DOHH2 (cell line): Measurements from ENCODE around the gene IRX3.

Experiments used
- H3F3A ChIP-seq: fragments of 200-600 bp; sonication (generic), shearing (Covaris generic); 2 replicates; pipeline ENCODE4 v1.6.0; 2016; ENCODE audit warnings: antibody characterized with exemption, mild to moderate bottlenecking; ENCODE audit not compliant: control insufficient read depth, insufficient read depth
- H3K27ac ChIP-seq: fragments of 200-600 bp; sonication (generic); 2 replicates; pipeline ENCODE4 v1.5.1; 2014; ENCODE audit warnings: low read depth, mild to moderate bottlenecking, low read length, moderate library complexity
- H3K27me3 ChIP-seq: fragments of 200-600 bp; sonication (generic); 2 replicates; pipeline ENCODE4 v1.6.1; 2014; ENCODE audit warnings: mild to moderate bottlenecking, low read length, mixed read lengths; ENCODE audit not compliant: control insufficient read depth
- H3K36me3 ChIP-seq: fragments of 200-600 bp; sonication (generic); 2 replicates; pipeline ENCODE4 v1.6.1; 2014; ENCODE audit warnings: mild to moderate bottlenecking, low read length, moderate library complexity, mixed read lengths; ENCODE audit not compliant: control insufficient read depth
- H3K4me1 ChIP-seq: fragments of 200-600 bp; sonication (generic); 2 replicates; pipeline ENCODE4 v1.6.1; 2014; ENCODE audit warnings: mild to moderate bottlenecking, low read length, mixed read lengths; ENCODE audit not compliant: control insufficient read depth
- H3K4me2 ChIP-seq: fragments of 200-600 bp; sonication (generic); 2 replicates; pipeline ENCODE4 v1.6.0; 2014; ENCODE audit warnings: mild to moderate bottlenecking, low read length, moderate library complexity
- H3K4me3 ChIP-seq: fragments of 200-600 bp; sonication (generic); 2 replicates; pipeline ENCODE4 v1.5.1; 2014; ENCODE audit warnings: mild to moderate bottlenecking, low read length, mixed read lengths
- H3K79me2 ChIP-seq: fragments of 200-600 bp; sonication (generic); 2 replicates; pipeline ENCODE4 v1.6.1; 2014; ENCODE audit warnings: mild to moderate bottlenecking, low read length, mixed read lengths; ENCODE audit not compliant: control insufficient read depth
- H3K9me2 ChIP-seq: fragments of 200-600 bp; sonication (generic); replicated peaks from 2 replicates; pipeline ENCODE4 v1.6.1; 2014; ENCODE audit warnings: mild to moderate bottlenecking, low read length, mixed read lengths; ENCODE audit not compliant: control insufficient read depth
- H3K9me3 ChIP-seq: fragments of 200-600 bp; sonication (generic); 2 replicates; pipeline ENCODE4 v1.6.1; 2014; ENCODE audit warnings: antibody characterized with exemption, low read length, mixed read lengths; ENCODE audit not compliant: control insufficient read depth, insufficient read depth
- H4K20me1 ChIP-seq: fragments of 200-600 bp; sonication (generic); 2 replicates; pipeline ENCODE4 v1.6.0; 2014; ENCODE audit warnings: low read depth, mild to moderate bottlenecking, antibody characterized with exemption, low read length, moderate library complexity; ENCODE audit not compliant: control insufficient read depth, insufficient read depth
- CTCF ChIP-seq: fragments of 200-600 bp; sonication (generic); IDR thresholded peaks from one replicate; pipeline ENCODE4 v1.5.1; 2014; ENCODE audit warnings: antibody characterized with exemption, mild to moderate bottlenecking, low read depth, low read length; ENCODE audit not compliant: poor library complexity, severe bottlenecking
- EZH2phosphoT487 ChIP-seq: fragments of 200-600 bp; sonication (generic); IDR thresholded peaks from 2 replicates; pipeline ENCODE4 v1.6.1; 2017; ENCODE audit warnings: borderline replicate concordance, mild to moderate bottlenecking, antibody characterized with exemption, low read length, moderate library complexity, mixed read lengths

Gene IRX3

DNA sequence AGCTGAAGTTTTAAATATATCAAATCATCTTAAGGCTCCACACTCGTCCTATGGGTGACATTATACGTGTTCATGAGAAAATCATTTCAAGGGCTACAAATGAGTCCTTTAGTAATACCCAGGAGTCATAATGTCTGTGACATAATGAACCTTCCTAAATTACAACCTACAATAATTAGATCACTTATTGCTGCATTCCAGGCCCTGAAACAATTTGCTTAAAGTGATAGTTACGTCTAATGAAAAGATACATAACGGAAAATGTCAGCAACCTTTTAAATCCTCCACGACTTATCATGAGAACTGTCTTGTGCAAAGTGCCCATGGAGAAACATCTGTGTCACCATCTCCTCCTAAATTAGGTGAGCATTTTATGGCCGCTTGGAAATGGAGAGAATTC lies 43.4 kb downstream of the IRX3 start:
- H3K9me3 ChIP-seq, result no peaks in the 10 kb centered on the region; the same call in 1 of the 2 replicates

GRCh38 chr16:54242199-54242598 lies 44.4 kb downstream of the IRX3 start:
- H3K9me2 ChIP-seq, result no peaks in the 10 kb centered on the region
- no peak overlapping the region for H3K4me3 ChIP-seq
- TF ChIP-seq CTCF (no peak), EZH2phosphoT487 (no peak)
- H3F3A ChIP-seq, result no peaks in the 10 kb centered on the region
- no peaks in the 10 kb centered on the region; the same call in 1 of the 2 replicates for H3K9me3 ChIP-seq
- H3K36me3 ChIP-seq, result no peaks in the 10 kb centered on the region
- no peaks in the 10 kb centered on the region for H3K79me2 ChIP-seq
- no peaks in the 10 kb centered on the region for H4K20me1 ChIP-seq
- no peak overlapping the region for H3K27ac ChIP-seq
- H3K27me3 ChIP-seq, result no peaks in the 10 kb centered on the region
- H3K4me1 ChIP-seq, result no peaks in the 10 kb centered on the region
- H3K4me2 ChIP-seq, result no peak overlapping the region

More for the DNA sequence above, 43.4 kb downstream of the IRX3 start:
- Histone ChIP-seq H3K79me2 (no peaks in the 10 kb centered on the region), H3K27me3 (no peaks in the 10 kb centered on the region), H3K27ac (no peak overlapping the region), H3K4me1 (no peaks in the 10 kb centered on the region), H3K4me2 (no peak overlapping the region), H3K36me3 (no peaks in the 10 kb centered on the region), H3K9me2 (no peaks in the 10 kb centered on the region), H4K20me1 (no peaks in the 10 kb centered on the region), H3K4me3 (no peak overlapping the region), H3F3A (no peaks in the 10 kb centered on the region)
- TF ChIP-seq EZH2phosphoT487 (no peak), CTCF (no peak)

- Histone ChIP-seq H3K27me3 (no peaks in the 10 kb centered on the region), H3F3A (no peaks in the 10 kb centered on the region), H3K79me2 (no peaks in the 10 kb centered on the region), H3K9me2 (no peaks in the 10 kb centered on the region), H3K4me3 (no peak overlapping the region), H4K20me1 (no peaks in the 10 kb centered on the region), H3K36me3 (no peaks in the 10 kb centered on the region), H3K4me2 (no peak overlapping the region), H3K27ac (no peak overlapping the region), H3K4me1 (no peaks in the 10 kb centered on the region), H3K9me3 (no peaks in the 10 kb centered on the region; the same call in 1 of the 2 replicates)
- TF ChIP-seq CTCF (no peak), EZH2phosphoT487 (no peak)
Observed at GRCh38 chr16:54241525-54241924, 45.1 kb downstream of the IRX3 start.
